MM.1S (cell line): ENCODE measurements around the gene TPGS1.

Experiments used
- EZH2phosphoT487 ChIP-seq: fragments of 300-600 bp; sonication (generic); IDR thresholded peaks from 2 replicates; pipeline ENCODE4 v1.6.1; 2018; ENCODE audit warnings: antibody characterized with exemption, low read length
- TF ChIP-seq, protein P1 (sequence below): fragments of 300-600 bp; sonication (generic); IDR thresholded peaks from 2 replicates; pipeline ENCODE4 v1.5.1; 2016; ENCODE audit warnings: antibody characterized with exemption, low read length, mixed read lengths

DNA sequence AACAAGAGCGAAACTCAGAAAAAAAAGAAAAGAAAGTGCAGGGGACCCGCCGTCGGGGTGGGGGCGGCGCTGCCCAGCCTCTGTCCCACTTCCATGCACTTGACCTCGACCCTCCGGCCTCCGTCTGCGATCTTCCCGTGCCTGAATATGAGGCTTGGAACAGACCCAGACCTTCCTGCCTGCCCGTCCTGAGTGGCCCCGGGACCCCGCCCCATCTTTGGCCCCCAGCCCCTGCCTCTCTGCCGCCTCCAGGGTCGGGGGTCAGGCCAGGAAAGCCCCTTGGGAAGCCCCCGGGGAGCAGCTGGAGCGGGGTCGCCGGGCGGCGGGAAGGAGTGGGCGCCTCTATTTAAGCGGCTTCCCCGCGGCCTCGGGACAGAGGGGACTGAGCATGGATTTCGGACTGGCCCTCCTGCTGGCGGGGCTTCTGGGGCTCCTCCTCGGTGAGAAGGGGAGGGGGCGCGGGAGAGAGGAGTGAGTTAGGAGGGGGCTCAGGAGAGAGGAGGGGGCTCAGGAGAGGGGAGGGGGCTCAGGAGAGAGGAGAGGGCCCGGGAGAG, 11.1 kb upstream of the TPGS1 start, which contains the start of gene MADCAM1:
- no peak for TF ChIP-seq EZH2phosphoT487
- TF ChIP-seq, protein P1, sequence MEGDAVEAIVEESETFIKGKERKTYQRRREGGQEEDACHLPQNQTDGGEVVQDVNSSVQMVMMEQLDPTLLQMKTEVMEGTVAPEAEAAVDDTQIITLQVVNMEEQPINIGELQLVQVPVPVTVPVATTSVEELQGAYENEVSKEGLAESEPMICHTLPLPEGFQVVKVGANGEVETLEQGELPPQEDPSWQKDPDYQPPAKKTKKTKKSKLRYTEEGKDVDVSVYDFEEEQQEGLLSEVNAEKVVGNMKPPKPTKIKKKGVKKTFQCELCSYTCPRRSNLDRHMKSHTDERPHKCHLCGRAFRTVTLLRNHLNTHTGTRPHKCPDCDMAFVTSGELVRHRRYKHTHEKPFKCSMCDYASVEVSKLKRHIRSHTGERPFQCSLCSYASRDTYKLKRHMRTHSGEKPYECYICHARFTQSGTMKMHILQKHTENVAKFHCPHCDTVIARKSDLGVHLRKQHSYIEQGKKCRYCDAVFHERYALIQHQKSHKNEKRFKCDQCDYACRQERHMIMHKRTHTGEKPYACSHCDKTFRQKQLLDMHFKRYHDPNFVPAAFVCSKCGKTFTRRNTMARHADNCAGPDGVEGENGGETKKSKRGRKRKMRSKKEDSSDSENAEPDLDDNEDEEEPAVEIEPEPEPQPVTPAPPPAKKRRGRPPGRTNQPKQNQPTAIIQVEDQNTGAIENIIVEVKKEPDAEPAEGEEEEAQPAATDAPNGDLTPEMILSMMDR = no peak
